AG08395 (cell line): ENCODE results near the gene CPM.

Source experiments
- DNase-seq: peaks from one replicate; pipeline ENCODE4 v3.0.0; 2012; ENCODE audit warnings: mixed read lengths, low spot score

CPM gene

GRCh38 chr12:68878283-68878682 lies 54.7 kb downstream of the CPM start:
- no peak for DNase-seq

- no peak for DNase-seq
These were observed 55.4 kb downstream of the CPM start for GRCh38 chr12:68877583-68877982.

GRCh38 chr12:68876461-68876860 lies 56.5 kb downstream of the CPM start:
- no peak for DNase-seq

- no peak for DNase-seq
These were observed 59.7 kb downstream of the CPM start for GRCh38 chr12:68873316-68873715.

GRCh38 chr12:68871921-68872320 lies 61.0 kb downstream of the CPM start:
- DNase-seq: no peak

- DNase-seq: no peak
These were observed 61.6 kb downstream of the CPM start for GRCh38 chr12:68871396-68871795.

GRCh38 chr12:68870443-68870842 lies 62.5 kb downstream of the CPM start:
- DNase-seq: no peak

- DNase-seq: no peak
These were observed 63.0 kb downstream of the CPM start for GRCh38 chr12:68870011-68870410.

GRCh38 chr12:68868043-68868790 lies 64.8 kb downstream of the CPM start:
- DNase-seq: no peak

GRCh38 chr12:68867606-68868005 lies 65.4 kb downstream of the CPM start:
- no peak for DNase-seq

GRCh38 chr12:68866950-68867349 lies 66.0 kb downstream of the CPM start:
- DNase-seq: no peak

- DNase-seq: no peak
These were observed 67.4 kb downstream of the CPM start for GRCh38 chr12:68865399-68866164.

GRCh38 chr12:68864604-68865003 lies 68.4 kb downstream of the CPM start:
- DNase-seq: no peak

- peak; percentile 58 for DNase-seq
These were observed 69.0 kb downstream of the CPM start for GRCh38 chr12:68863886-68864454.

- no peak for DNase-seq
These were observed 69.7 kb downstream of the CPM start for GRCh38 chr12:68863109-68863770.

GRCh38 chr12:68861890-68862289 lies 71.1 kb downstream of the CPM start:
- no peak for DNase-seq

- DNase-seq: no peak
These were observed 76.5 kb downstream of the CPM start for GRCh38 chr12:68856510-68856909.

- DNase-seq: no peak
These were observed 77.2 kb downstream of the CPM start for GRCh38 chr12:68855771-68856170.

- no peak for DNase-seq
These were observed 77.9 kb downstream of the CPM start for GRCh38 chr12:68855111-68855510.

- DNase-seq: no peak
These were observed 78.4 kb downstream of the CPM start for GRCh38 chr12:68854554-68854953.

- no peak for DNase-seq
These were observed 78.9 kb downstream of the CPM start for GRCh38 chr12:68854078-68854468.

- DNase-seq: no peak
These were observed 79.4 kb downstream of the CPM start for GRCh38 chr12:68853396-68854077.
